Endodermal cell (in vitro differentiated cells): ENCODE measurements around the gene PURB. TPM values are rescaled to one million over a fixed set of nuclear protein-coding genes. Genes with fewer than 3 reads are reported as not detected.

ENCODE experiments used
- DNase-seq: peaks from one replicate; pipeline ENCODE4 v3.0.0-alpha.2; 2017
- H3K27ac ChIP-seq: 2 replicates; pipeline ENCODE4 v1.5.1; 2013; ENCODE audit warnings: mild to moderate bottlenecking, low read depth, low read length, moderate library complexity
- H3K27me3 ChIP-seq: 2 replicates; pipeline ENCODE4 v1.6.1; 2013; ENCODE audit warnings: mild to moderate bottlenecking, low read length, moderate library complexity; ENCODE audit not compliant: insufficient read depth, control insufficient read depth, poor library complexity, severe bottlenecking
- H3K36me3 ChIP-seq: 2 replicates; pipeline ENCODE4 v1.7.0; 2013; ENCODE audit warnings: mild to moderate bottlenecking, low read length, moderate library complexity; ENCODE audit not compliant: control insufficient read depth, insufficient read depth
- H3K4me1 ChIP-seq: one replicate; pipeline ENCODE4 v1.7.0; 2013; ENCODE audit warnings: low read length; ENCODE audit not compliant: control insufficient read depth, insufficient read depth
- H3K4me3 ChIP-seq: 2 replicates; pipeline ENCODE4 v1.5.1; 2013; ENCODE audit warnings: mild to moderate bottlenecking, low read length, moderate library complexity
- H3K9ac ChIP-seq: 2 replicates; pipeline ENCODE4 v1.6.1; 2013; ENCODE audit warnings: mild to moderate bottlenecking, low read length, moderate library complexity; ENCODE audit not compliant: poor library complexity, severe bottlenecking; ENCODE audit errors: extremely low read depth
- H3K9me3 ChIP-seq: 2 replicates; pipeline ENCODE4 v1.6.1; 2013; ENCODE audit warnings: mild to moderate bottlenecking, low read length, moderate library complexity; ENCODE audit not compliant: control insufficient read depth
- H3K27ac Mint-ChIP-seq: 2 replicates; pipeline ENCODE4 v1.8.0; 2020; ENCODE audit warnings: mixed read lengths
- H3K27me3 Mint-ChIP-seq: 2 replicates; pipeline ENCODE4 v1.8.0; 2021; ENCODE audit warnings: mild to moderate bottlenecking, mixed read lengths; ENCODE audit not compliant: insufficient read depth
- H3K36me3 Mint-ChIP-seq: 2 replicates; pipeline ENCODE4 v1.8.0; 2020; ENCODE audit warnings: low read depth, mixed read lengths
- H3K4me1 Mint-ChIP-seq: 2 replicates; pipeline ENCODE4 v1.8.0; 2020; ENCODE audit warnings: mixed read lengths
- H3K4me3 Mint-ChIP-seq: 2 replicates; pipeline ENCODE4 v1.8.0; 2020; ENCODE audit warnings: mild to moderate bottlenecking, moderate library complexity, mixed read lengths
- H3K9me3 Mint-ChIP-seq: 2 replicates; pipeline ENCODE4 v1.8.0; 2020; ENCODE audit warnings: mild to moderate bottlenecking, mixed read lengths
- WGBS, 2 experiments: methylation state at CpG; one replicate each; pipeline versions ENCODE4 v1.1.5 to v1.1.7; 2013; ENCODE audit warnings: missing lambda C conversion rate in 2 of 2, mixed read lengths in 1 of 2; ENCODE audit not compliant: insufficient coverage in 1 of 2, insufficient read length in 1 of 2; 5-methylcytosine and 5-hydroxymethylcytosine counted together
- total RNA-seq, 2 donors: library from RNA; stranded (reverse); fragmentation: NEBNext Ultra II Directional in 1 of 2; extraction: Animal tissue kit (Norgen Biotek cat#: 25700) in 1 of 2; gene quantifications; 2 replicates in 1 of 2; 3 replicates in 1 of 2; pipeline ENCODE4 v1.2.1, GENCODE V29; 2021
- TF ChIP-seq, protein P1 (sequence below): fragments of 200-600 bp; sonication (generic); conservative IDR thresholded peaks from 2 replicates; pipeline ENCODE4 v1.5.0; 2021; ENCODE audit warnings: antibody characterized with exemption, mild to moderate bottlenecking

PURB gene
- total RNA-seq, 2 donors from 2014 or later: 24.7 to 29.8 TPM

DNA sequence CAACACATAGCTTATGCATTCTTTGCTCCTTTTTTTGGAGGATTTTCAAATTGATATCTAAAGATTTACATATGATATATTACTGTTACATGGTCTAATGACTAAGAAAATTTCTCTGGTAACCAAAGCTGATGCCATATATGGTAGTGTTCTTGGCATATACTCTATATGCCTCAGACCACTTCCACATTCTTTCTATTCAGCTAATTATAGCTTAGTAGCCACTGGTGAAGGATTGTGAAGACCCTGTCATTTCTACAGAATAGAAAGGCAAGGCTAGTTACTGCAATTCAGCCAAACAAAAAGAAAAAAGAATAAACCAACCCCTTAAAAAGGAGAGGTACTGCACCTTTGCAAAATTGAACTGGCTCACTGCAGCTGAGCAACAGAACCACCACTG is 3.7 kb downstream of the PURB start:
- Mint-ChIP-seq H3K27ac (no peak overlapping the region), H3K4me1 (peaks cover 32% of the 10 kb centered on the region), H3K27me3 (no peaks in the 10 kb centered on the region), H3K36me3 (peaks cover 33% of the 10 kb centered on the region), H3K9me3 (peaks cover 4% of the 10 kb centered on the region), H3K4me3 (peak overlapping the region; percentile 91)
- Histone ChIP-seq H3K4me1 (peaks cover 6% of the 10 kb centered on the region), H3K9ac (peak overlapping the region; percentile 12), H3K9me3 (no peaks in the 10 kb centered on the region), H3K27ac (peak overlapping the region; percentile 60), H3K4me3 (peak overlapping the region; percentile 81), H3K27me3 (no peaks in the 10 kb centered on the region), H3K36me3 (peaks cover 54% of the 10 kb centered on the region)
- no peak for DNase-seq
- TF ChIP-seq, protein P1, sequence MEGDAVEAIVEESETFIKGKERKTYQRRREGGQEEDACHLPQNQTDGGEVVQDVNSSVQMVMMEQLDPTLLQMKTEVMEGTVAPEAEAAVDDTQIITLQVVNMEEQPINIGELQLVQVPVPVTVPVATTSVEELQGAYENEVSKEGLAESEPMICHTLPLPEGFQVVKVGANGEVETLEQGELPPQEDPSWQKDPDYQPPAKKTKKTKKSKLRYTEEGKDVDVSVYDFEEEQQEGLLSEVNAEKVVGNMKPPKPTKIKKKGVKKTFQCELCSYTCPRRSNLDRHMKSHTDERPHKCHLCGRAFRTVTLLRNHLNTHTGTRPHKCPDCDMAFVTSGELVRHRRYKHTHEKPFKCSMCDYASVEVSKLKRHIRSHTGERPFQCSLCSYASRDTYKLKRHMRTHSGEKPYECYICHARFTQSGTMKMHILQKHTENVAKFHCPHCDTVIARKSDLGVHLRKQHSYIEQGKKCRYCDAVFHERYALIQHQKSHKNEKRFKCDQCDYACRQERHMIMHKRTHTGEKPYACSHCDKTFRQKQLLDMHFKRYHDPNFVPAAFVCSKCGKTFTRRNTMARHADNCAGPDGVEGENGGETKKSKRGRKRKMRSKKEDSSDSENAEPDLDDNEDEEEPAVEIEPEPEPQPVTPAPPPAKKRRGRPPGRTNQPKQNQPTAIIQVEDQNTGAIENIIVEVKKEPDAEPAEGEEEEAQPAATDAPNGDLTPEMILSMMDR: no peak

- H3K9me3 Mint-ChIP-seq: peaks cover 4% of the 10 kb centered on the region
- no peak for DNase-seq
- Histone ChIP-seq H3K4me1 (peaks cover 6% of the 10 kb centered on the region), H3K36me3 (peaks cover 54% of the 10 kb centered on the region), H3K27ac (peak overlapping the region; percentile 60), H3K9me3 (no peaks in the 10 kb centered on the region), H3K4me3 (peak overlapping the region; percentile 81), H3K27me3 (no peaks in the 10 kb centered on the region), H3K9ac (no peak overlapping the region)
- TF ChIP-seq, protein P1: no peak
- peak overlapping the region; percentile 91 for H3K4me3 Mint-ChIP-seq
- H3K36me3 Mint-ChIP-seq: peaks cover 33% of the 10 kb centered on the region
- H3K4me1 Mint-ChIP-seq: peaks cover 32% of the 10 kb centered on the region
- no peaks in the 10 kb centered on the region for H3K27me3 Mint-ChIP-seq
- no peak overlapping the region for H3K27ac Mint-ChIP-seq
- 88% methylated on average over 1 of the region's 1 CpG; no CpG with 5 or more reads in 1 of the 2 experiments for WGBS, 2 experiments
Observed at GRCh38 chr7:44881066-44881600, 4.2 kb downstream of the PURB start.

DNA sequence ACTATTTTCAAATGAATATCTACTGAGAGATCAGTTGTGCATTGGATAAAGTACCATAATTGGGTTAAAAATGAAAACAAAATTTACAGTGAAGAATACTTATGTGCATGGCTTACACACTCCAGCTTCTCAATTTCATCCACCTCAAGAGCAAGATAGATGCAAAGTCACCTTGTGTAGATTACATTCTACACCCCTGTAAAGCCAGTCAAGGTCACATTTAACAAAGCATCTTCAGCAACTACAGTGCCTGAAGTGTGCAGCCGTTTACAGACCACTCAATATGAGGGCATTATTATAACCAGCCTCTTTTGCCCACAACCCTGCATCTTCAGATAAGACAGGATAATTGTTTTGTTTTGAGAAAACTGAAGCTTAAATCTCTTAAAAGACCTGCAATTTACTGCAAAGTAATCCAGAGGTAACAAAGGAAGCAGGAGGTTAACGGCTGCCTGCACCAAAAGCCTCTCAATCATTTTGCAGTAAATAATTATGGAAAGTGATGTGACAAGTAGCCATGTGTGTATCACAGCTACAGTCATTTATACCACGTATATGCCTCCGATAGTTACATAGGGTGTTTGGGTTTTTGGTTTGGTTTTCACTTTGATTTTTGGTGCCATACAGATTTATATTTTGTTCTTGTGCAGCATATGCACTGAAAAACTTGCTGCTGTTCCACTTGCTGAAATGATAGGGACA is 4.9 kb downstream of the PURB start:
- Mint-ChIP-seq H3K4me1 (peaks cover 30% of the 10 kb centered on the region), H3K9me3 (peaks cover 4% of the 10 kb centered on the region), H3K27me3 (no peaks in the 10 kb centered on the region), H3K36me3 (peaks cover 33% of the 10 kb centered on the region), H3K27ac (peak overlapping the region; percentile 18), H3K4me3 (peak overlapping the region; percentile 91)
- H3K27me3 ChIP-seq: no peaks in the 10 kb centered on the region
- peak overlapping the region; percentile 81 for H3K4me3 ChIP-seq
- no peak overlapping the region for H3K27ac ChIP-seq
- H3K9ac ChIP-seq: no peak overlapping the region
- H3K4me1 ChIP-seq: peaks cover 6% of the 10 kb centered on the region
- peaks cover 54% of the 10 kb centered on the region for H3K36me3 ChIP-seq
- 91% methylated on average over 4 of the region's 4 CpGs; no CpG with 5 or more reads in 1 of the 2 experiments for WGBS, 2 experiments
- TF ChIP-seq, protein P1: no peak
- no peak for DNase-seq
- no peaks in the 10 kb centered on the region for H3K9me3 ChIP-seq
